ENCODE results near the gene EIF4B.
"Not testable (repeated sequence)": the region's sequence is repeated elsewhere in the genome, so short reads cannot be mapped to it uniquely, and the experiment has no call there.

Gene EIF4B

GRCh38 chr12:53005986-53006809 lies at the start of gene EIF4B:
Gene EIF4B (plus strand): TSS chr12:53006456. CDS start chr12:53006484, 28 bp downstream.
- peak; percentile 97 to 99 (median 98) for DNase-seq

GRCh38 chr12:52956987-52957386 lies 49.3 kb upstream of the EIF4B start:
- DNase-seq = no peak

GRCh38 chr12:52964556-52965336 lies 41.5 kb upstream of the EIF4B start:
- DNase-seq = no peak

GRCh38 chr12:52965337-52965731 lies 40.9 kb upstream of the EIF4B start:
- no peak for DNase-seq

GRCh38 chr12:52969166-52969795 lies 37.0 kb upstream of the EIF4B start:
- DNase-seq = no peak

GRCh38 chr12:52969828-52970569 lies 36.3 kb upstream of the EIF4B start:
- no peak for DNase-seq

GRCh38 chr12:52971679-52972329 lies 34.5 kb upstream of the EIF4B start:
- DNase-seq = no peak

GRCh38 chr12:52975204-52975603 lies 31.1 kb upstream of the EIF4B start:
- DNase-seq = no peak

- DNase-seq = no peak
Observed at GRCh38 chr12:52975820-52976573, 30.3 kb upstream of the EIF4B start.

GRCh38 chr12:52976574-52977071 lies 29.6 kb upstream of the EIF4B start:
- no peak for DNase-seq

GRCh38 chr12:52977170-52977569 lies 29.1 kb upstream of the EIF4B start:
- DNase-seq = no peak

- DNase-seq = no peak
Observed at GRCh38 chr12:52980096-52980649, 26.1 kb upstream of the EIF4B start.

GRCh38 chr12:52980650-52981423 lies 25.4 kb upstream of the EIF4B start:
- peak; percentile 52 to 72 (median 62) for DNase-seq

- DNase-seq = no peak
Observed at GRCh38 chr12:52984136-52984535, 22.1 kb upstream of the EIF4B start.

- DNase-seq = no peak
Observed at GRCh38 chr12:52988898-52989297, 17.4 kb upstream of the EIF4B start.

- DNase-seq = no peak
Observed at GRCh38 chr12:52990206-52990605, 16.1 kb upstream of the EIF4B start.

- DNase-seq = not testable (repeated sequence)
Observed at GRCh38 chr12:52992240-52992639, 14.0 kb upstream of the EIF4B start.

GRCh38 chr12:52992699-52993557 lies 13.3 kb upstream of the EIF4B start:
- DNase-seq = no peak

- DNase-seq = no peak
Observed at GRCh38 chr12:52993558-52993869, 12.7 kb upstream of the EIF4B start.
